ENCODE measurements around the gene KATNAL1. TPM values are rescaled to one million over a fixed set of nuclear protein-coding genes. Genes with fewer than 3 reads are reported as not detected.

Gene KATNAL1
- total and polyA plus RNA-seq, 2 of the 4 experiments (the other 2 are of a cell fraction) = 6.9 to 16.8 TPM

DNA sequence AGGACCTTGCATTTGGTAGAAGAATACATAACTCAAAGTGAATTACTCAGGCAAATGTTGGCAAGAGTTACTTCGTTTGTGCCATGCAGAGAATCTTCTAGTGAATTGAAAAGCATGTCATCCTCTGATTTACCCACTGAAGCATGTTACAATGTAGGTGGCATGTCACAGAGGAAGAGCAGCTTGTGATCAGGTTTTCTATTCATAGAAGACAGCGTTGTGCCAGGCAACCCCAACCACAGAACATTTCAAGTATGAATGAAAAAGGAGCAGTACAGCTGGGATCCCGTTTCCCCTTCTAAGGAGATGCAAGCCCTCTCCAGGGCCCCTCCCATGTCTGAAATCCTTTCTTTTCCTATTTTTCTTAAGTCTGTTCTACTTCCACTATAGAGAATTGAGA is 6.0 kb upstream of the KATNAL1 start:
- H3K4me2 ChIP-seq (ENCODE audit: low read depth, low read length) = no peak overlapping the region; the same call in 1 of the 2 replicates
- no peak overlapping the region for H3K27ac ChIP-seq (ENCODE audit: insufficient read depth, low read length)
- ChIA-PET CTCF (no interaction called here), POLR2A (ENCODE audit: unreplicated experiment) (no interaction called here)
- H3K9me1 ChIP-seq (ENCODE audit: insufficient read depth, low read length) = 0 out of 2 replicates have a peak, but pooled peaks cover 3% of the 10 kb centered on the region
- peaks cover 9% of the 10 kb centered on the region for H3K4me1 ChIP-seq (ENCODE audit: control insufficient read depth, insufficient read depth, low read length)
- H2AK9ac ChIP-seq (replicated peaks; ENCODE audit: low read depth, low read length, poor library complexity) = no peak overlapping the region
- WGBS, 2 experiments (ENCODE audit: extremely low coverage in 2 of 2, insufficient read length in 1 of 2) = no CpG with 5 or more reads among the region's 3 CpGs
- H4K8ac ChIP-seq (ENCODE audit: low read depth in 2 of 2, low read length in 2 of 2) = no peak overlapping the region
- in situ Hi-C loops (cut with MboI; ENCODE audit: low sequenced_read_pairs) (no loop called here), intact Hi-C loops (cut with micrococcal nuclease) (no loop called here), dilution Hi-C loops (cut with HindIII; ENCODE audit: low sequenced_read_pairs, unreplicated experiment) (no loop called here)
- no peak overlapping the region for H4K5ac ChIP-seq (ENCODE audit: low read depth, low read length)
- H3K4ac ChIP-seq (ENCODE audit: low read depth, low read length) = 0 out of 2 replicates have a peak overlapping the region, but pooled peaks have one; percentile 39
- no peak overlapping the region for H3K56ac ChIP-seq (ENCODE audit: extremely low read depth, insufficient read depth, low read length)
- H2AK5ac ChIP-seq (ENCODE audit: low read depth, low read length) = no peak overlapping the region
- H3K14ac ChIP-seq (replicated peaks; ENCODE audit: low read depth, low read length) = no peak overlapping the region
- no peaks in the 10 kb centered on the region for H4K20me1 ChIP-seq (ENCODE audit: insufficient read depth, low read length)
- H3K18ac ChIP-seq (ENCODE audit: low read depth, low read length) = no peak overlapping the region
- no peak overlapping the region for H2BK120ac ChIP-seq (ENCODE audit: low read depth, low read length)
- ATAC-seq (ENCODE audit: low read depth) = no peak
- H4K91ac ChIP-seq (ENCODE audit: insufficient read depth, low read depth, low read length) = no peak overlapping the region
- peaks cover 12% of the 10 kb centered on the region in 2 experiments for H3K79me1 ChIP-seq (ENCODE audit: low read depth in 1 of 2, low read length in 2 of 2)
- no peak for TF ChIP-seq RCOR1 (IDR thresholded peaks at IDR 0.05; ENCODE audit: insufficient replicate concordance, low read length)
- no peak for TF ChIP-seq MAZ (IDR thresholded peaks at IDR 0.05; ENCODE audit: borderline replicate concordance, low read depth, low read length)
- TF ChIP-seq NFE2L2 (IDR thresholded peaks at IDR 0.05; ENCODE audit: low read depth, low read length) = no peak
- no peak for TF ChIP-seq POLR2A (IDR thresholded peaks at IDR 0.05; ENCODE audit: low read depth, low read length)
- no peak for TF ChIP-seq SMC3 (IDR thresholded peaks at IDR 0.05; ENCODE audit: low read depth, low read length)
- TF ChIP-seq MXI1 (IDR thresholded peaks at IDR 0.05; ENCODE audit: borderline replicate concordance, low read depth, low read length) = no peak
- TF ChIP-seq RAD21 (IDR thresholded peaks at IDR 0.05; ENCODE audit: low read length) = no peak
- no peak for TF ChIP-seq RFX5 (IDR thresholded peaks at IDR 0.05; ENCODE audit: low read depth, low read length)
- TF ChIP-seq BHLHE40 (IDR thresholded peaks at IDR 0.05; ENCODE audit: low read depth, low read length) = no peak
- TF ChIP-seq CHD1 (IDR thresholded peaks at IDR 0.05; ENCODE audit: low read depth, low read length) = no peak
- TF ChIP-seq, protein P1, sequence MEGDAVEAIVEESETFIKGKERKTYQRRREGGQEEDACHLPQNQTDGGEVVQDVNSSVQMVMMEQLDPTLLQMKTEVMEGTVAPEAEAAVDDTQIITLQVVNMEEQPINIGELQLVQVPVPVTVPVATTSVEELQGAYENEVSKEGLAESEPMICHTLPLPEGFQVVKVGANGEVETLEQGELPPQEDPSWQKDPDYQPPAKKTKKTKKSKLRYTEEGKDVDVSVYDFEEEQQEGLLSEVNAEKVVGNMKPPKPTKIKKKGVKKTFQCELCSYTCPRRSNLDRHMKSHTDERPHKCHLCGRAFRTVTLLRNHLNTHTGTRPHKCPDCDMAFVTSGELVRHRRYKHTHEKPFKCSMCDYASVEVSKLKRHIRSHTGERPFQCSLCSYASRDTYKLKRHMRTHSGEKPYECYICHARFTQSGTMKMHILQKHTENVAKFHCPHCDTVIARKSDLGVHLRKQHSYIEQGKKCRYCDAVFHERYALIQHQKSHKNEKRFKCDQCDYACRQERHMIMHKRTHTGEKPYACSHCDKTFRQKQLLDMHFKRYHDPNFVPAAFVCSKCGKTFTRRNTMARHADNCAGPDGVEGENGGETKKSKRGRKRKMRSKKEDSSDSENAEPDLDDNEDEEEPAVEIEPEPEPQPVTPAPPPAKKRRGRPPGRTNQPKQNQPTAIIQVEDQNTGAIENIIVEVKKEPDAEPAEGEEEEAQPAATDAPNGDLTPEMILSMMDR (conservative IDR thresholded peaks at IDR 0.05; ENCODE audit: low read depth, low read length) = no peak
- no peak for TF ChIP-seq CEBPB (IDR thresholded peaks at IDR 0.05; ENCODE audit: low read depth, low read length)
- TF ChIP-seq, protein P2, sequence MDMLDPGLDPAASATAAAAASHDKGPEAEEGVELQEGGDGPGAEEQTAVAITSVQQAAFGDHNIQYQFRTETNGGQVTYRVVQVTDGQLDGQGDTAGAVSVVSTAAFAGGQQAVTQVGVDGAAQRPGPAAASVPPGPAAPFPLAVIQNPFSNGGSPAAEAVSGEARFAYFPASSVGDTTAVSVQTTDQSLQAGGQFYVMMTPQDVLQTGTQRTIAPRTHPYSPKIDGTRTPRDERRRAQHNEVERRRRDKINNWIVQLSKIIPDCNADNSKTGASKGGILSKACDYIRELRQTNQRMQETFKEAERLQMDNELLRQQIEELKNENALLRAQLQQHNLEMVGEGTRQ (IDR thresholded peaks at IDR 0.05; ENCODE audit: low read depth, low read length) = no peak
- TF ChIP-seq, protein P3, sequence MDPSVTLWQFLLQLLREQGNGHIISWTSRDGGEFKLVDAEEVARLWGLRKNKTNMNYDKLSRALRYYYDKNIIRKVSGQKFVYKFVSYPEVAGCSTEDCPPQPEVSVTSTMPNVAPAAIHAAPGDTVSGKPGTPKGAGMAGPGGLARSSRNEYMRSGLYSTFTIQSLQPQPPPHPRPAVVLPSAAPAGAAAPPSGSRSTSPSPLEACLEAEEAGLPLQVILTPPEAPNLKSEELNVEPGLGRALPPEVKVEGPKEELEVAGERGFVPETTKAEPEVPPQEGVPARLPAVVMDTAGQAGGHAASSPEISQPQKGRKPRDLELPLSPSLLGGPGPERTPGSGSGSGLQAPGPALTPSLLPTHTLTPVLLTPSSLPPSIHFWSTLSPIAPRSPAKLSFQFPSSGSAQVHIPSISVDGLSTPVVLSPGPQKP (IDR thresholded peaks at IDR 0.05; ENCODE audit: borderline replicate concordance, low read depth, low read length) = no peak
- no peak overlapping the region for H3K9ac ChIP-seq (ENCODE audit: low read depth, low read length)
- H2BK15ac ChIP-seq (ENCODE audit: low read depth, low read length) = no peak overlapping the region
- H3K9me3 ChIP-seq (ENCODE audit: control insufficient read depth, insufficient read depth, low read length) = no peaks in the 10 kb centered on the region
- H2AFZ ChIP-seq (replicated peaks; ENCODE audit: low read length, poor library complexity) = no peak overlapping the region
- no peaks in the 10 kb centered on the region for H3K36me3 ChIP-seq (ENCODE audit: control insufficient read depth, insufficient read depth, low read length)
- no peak overlapping the region for H3K23ac ChIP-seq (ENCODE audit: low read depth, low read length)
- H3K27me3 ChIP-seq (ENCODE audit: control insufficient read depth, insufficient read depth, low read length) = no peaks in the 10 kb centered on the region
- H2BK20ac ChIP-seq (ENCODE audit: low read depth, low read length) = no peak overlapping the region
- H2BK5ac ChIP-seq (ENCODE audit: low read depth, low read length, poor library complexity, severe bottlenecking) = no peak overlapping the region
- no TSS peak for BruUV-seq (replicated peaks)
- H3K4me3 ChIP-seq (ENCODE audit: insufficient read depth, low read depth, low read length) = no peak overlapping the region
- no peak for DNase-seq

Data from IMR-90 (cell line).